Measurements from ENCODE around the gene OR4M2.
"Not testable (repeated sequence)": the region's sequence is repeated elsewhere in the genome, so short reads cannot be mapped to it uniquely, and the experiment has no call there.

DNA sequence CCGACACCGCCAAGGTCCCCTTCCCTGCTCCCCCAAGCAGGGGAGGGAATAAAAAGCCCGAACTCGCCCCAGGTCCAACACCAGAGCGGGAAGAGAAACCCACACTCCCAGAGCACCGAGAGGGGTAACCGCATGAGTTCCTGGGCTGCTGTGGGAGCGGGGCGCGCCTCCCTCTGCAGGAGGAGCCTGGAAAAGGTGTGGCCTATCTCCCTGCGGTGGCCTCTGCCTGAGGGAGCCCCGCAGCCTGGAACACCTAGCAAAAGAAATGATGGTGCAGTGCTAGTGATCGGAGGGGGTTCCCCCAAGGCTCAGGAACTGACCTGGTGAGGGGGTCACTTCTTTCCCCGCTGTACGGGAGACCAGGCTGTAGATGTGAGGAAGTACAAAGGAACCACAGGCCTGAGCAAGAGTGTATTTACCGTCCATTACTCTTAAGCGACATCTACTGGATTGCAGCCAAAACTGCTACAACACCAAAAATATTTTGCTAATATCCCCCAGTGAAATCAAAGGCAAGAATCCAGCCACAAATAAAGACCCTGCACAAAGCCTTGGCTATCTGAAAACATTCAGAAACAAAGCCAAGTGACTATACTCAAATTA is 19.1 kb downstream of the OR4M2 start:
- TF ChIP-seq, protein P1, sequence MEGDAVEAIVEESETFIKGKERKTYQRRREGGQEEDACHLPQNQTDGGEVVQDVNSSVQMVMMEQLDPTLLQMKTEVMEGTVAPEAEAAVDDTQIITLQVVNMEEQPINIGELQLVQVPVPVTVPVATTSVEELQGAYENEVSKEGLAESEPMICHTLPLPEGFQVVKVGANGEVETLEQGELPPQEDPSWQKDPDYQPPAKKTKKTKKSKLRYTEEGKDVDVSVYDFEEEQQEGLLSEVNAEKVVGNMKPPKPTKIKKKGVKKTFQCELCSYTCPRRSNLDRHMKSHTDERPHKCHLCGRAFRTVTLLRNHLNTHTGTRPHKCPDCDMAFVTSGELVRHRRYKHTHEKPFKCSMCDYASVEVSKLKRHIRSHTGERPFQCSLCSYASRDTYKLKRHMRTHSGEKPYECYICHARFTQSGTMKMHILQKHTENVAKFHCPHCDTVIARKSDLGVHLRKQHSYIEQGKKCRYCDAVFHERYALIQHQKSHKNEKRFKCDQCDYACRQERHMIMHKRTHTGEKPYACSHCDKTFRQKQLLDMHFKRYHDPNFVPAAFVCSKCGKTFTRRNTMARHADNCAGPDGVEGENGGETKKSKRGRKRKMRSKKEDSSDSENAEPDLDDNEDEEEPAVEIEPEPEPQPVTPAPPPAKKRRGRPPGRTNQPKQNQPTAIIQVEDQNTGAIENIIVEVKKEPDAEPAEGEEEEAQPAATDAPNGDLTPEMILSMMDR (IDR thresholded peaks at IDR 0.05): not testable (repeated sequence)
- TF ChIP-seq POLR2A (IDR thresholded peaks at IDR 0.05): not testable (repeated sequence)
